Motor neuron (in vitro differentiated cells): Measurements from ENCODE around the gene CCDC27. TPM values are rescaled to one million over a fixed set of nuclear protein-coding genes. Genes with fewer than 3 reads are reported as not detected.

Experiments
- ATAC-seq, 8 experiments: fragments of 200-7000 bp; cut with Tn5 transposase; replicated peaks in 6 of 8; 2 replicates each; pipeline ENCODE4 v1.8.0; 2021; ENCODE audit warnings: mild to moderate bottlenecking in 8 of 8, moderate library complexity in 8 of 8
- H3K27ac ChIP-seq, 2 donors: fragments of 250-450 bp; sonication (Bioruptor Pico); 2 replicates each; pipeline ENCODE4 v1.9.0; 2021; ENCODE audit warnings: antibody characterized with exemption in 2 of 2, mild to moderate bottlenecking in 2 of 2, moderate library complexity in 1 of 2
- H3K4me1 ChIP-seq, 2 donors: fragments of 250-450 bp; sonication (Bioruptor Pico); replicated peaks in 1 of 2; 2 replicates each; pipeline ENCODE4 v1.6.1; 2021; ENCODE audit warnings: antibody characterized with exemption in 2 of 2, mild to moderate bottlenecking in 2 of 2, moderate library complexity in 1 of 2
- H3K4me3 ChIP-seq, 5 donors: fragments of 250-450 bp; sonication (Bioruptor Pico); 2 replicates each; pipeline ENCODE4 v1.9.0; 2021; ENCODE audit warnings: antibody characterized with exemption in 5 of 5, mild to moderate bottlenecking in 5 of 5, moderate library complexity in 4 of 5
- WGBS, 10 experiments: fragments of 450-650 bp; shearing (Covaris generic); methylation state at CpG; one replicate each; pipeline ENCODE4 v1.0.0; 2022; 5-methylcytosine and 5-hydroxymethylcytosine counted together
- in situ Hi-C, 9 experiments: fragments of 400-800 bp; cut with MboI; loops; one replicate each; pipeline ENCODE4 v1.15.0; 2021; ENCODE audit warnings: low sequenced_read_pairs in 9 of 9, low pct_unique_long_range_greater_than_20kb in 2 of 9; ENCODE audit not compliant: unreplicated experiment in 9 of 9
- total RNA-seq, 8 experiments: library from RNA; unstranded; fragments of 300-600 nt; gene quantifications; 2 replicates each; pipeline versions ENCODE4 v1.2.3 to v1.2.4, GENCODE V29; 2022

Gene CCDC27
- total RNA-seq, 8 experiments from 2014 or later, result 0.11 to 1.2 (median 0.25) TPM; not detected in 1

GRCh38 chr1:3778590-3779264 lies 26.5 kb downstream of the CCDC27 start:
- no peak overlapping the region for H3K4me3 ChIP-seq
- in situ Hi-C loops, result no loop called here
- H3K27ac ChIP-seq, result no peak overlapping the region
- 33 to 100% (median 80%) methylated on average over 1 to 5 of the region's 14 CpGs; no CpG with 5 or more reads in 3 of the 10 experiments for WGBS, 10 experiments
- ATAC-seq, result no peak
- H3K4me1 ChIP-seq, result peaks cover 21 to 28% of the 10 kb centered on the region in 2 donors

DNA sequence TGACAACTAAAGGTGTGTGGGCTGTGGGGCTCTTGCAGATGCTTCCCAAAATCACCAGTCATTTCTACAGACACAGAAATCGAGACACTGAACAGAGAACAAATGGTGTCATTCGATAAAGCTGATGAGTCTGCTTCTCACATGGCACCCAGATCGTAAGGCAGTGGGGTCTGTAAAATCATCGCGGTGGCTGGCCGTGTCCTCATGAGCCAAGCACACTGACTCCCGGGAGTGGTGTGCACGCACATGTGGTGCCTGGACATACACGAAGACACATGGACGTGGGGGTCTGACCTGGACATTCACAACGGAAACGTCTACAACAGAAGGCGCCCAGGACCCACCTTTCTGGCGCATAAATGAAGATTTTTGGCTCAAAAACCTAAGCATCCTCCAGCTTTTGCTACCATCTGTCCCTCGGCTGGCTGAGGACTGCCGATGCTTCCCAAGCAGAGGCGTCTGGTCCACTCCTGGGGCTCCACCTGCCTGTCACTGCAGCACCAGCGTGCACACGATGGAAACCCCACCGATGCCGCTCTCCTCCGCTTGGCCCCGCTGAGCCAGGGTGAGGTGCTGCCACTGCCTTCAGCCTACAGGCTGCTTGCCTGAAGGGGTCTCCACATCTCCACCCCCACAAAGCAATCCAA lies 27.1 kb downstream of the CCDC27 start:
- H3K4me3 ChIP-seq, result no peak overlapping the region
- no peak for ATAC-seq
- no peak overlapping the region for H3K27ac ChIP-seq
- in situ Hi-C loops, result no loop called here
- WGBS, 10 experiments, result 67 to 100% (median 88%) methylated on average over 1 to 19 of the region's 23 CpGs; no CpG with 5 or more reads in 2 of the 10 experiments
- H3K4me1 ChIP-seq, result peaks cover 17 to 21% of the 10 kb centered on the region in 2 donors

GRCh38 chr1:3779912-3780416 lies 27.7 kb downstream of the CCDC27 start:
- no peak overlapping the region for H3K4me3 ChIP-seq
- 76 to 95% (median 88%) methylated on average over 1 to 18 of the region's 20 CpGs; no CpG with 5 or more reads in 1 of the 10 experiments for WGBS, 10 experiments
- in situ Hi-C loops, result no loop called here
- H3K27ac ChIP-seq, result no peak overlapping the region
- H3K4me1 ChIP-seq, result peaks cover 11 to 15% of the 10 kb centered on the region in 2 donors
- no peak for ATAC-seq

- no peak for ATAC-seq
- H3K4me3 ChIP-seq, result no peak overlapping the region
- 71 to 100% (median 87%) methylated on average over 1 to 17 of the region's 21 CpGs; no CpG with 5 or more reads in 3 of the 10 experiments for WGBS, 10 experiments
- H3K4me1 ChIP-seq, result peaks cover 2 to 6% of the 10 kb centered on the region in 2 donors
- no peak overlapping the region for H3K27ac ChIP-seq
- in situ Hi-C loops, result no loop called here
Observed at GRCh38 chr1:3780901-3781300, 28.7 kb downstream of the CCDC27 start.

DNA sequence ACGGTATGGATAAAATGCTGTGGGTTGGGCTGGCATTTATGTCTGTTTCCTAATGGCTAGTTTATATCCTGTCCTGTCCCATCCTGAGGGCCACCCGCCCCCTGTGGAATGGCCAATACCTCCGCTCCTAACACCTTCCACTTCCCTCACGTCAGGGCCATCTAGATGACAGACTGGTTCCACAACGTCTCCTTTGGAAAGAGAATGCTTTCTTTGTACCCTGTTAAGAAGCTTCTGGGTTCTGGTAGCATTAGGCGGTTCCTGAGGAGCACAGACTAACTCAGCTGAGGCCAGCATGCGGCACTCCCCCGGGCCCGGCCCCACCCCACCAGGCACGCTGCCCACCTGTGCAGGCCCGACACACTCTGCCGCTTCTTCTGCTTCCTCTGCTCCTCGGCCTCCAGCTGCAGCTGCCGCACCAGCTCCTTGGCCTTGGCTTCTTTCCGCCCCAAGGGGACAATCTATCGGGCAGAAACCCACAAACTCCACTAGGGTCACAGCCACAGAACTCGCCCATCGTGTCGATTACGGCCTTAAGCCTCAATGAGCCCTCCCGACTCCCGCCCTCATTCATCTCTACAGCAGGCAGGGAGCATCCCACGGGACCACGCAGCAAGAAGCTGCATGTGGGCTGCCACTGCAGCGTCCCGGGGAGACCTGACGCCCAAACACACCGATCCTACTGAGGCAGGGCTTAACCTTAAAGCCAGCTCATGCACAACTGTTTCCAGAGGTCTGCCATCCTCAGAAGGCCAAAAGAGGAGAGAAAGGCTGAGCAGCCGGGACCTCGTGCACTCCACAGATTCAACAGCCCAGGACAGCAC lies 31.6 kb downstream of the CCDC27 start:
- WGBS, 10 experiments, result 87 to 100% (median 95%) methylated on average over 1 to 29 of the region's 30 CpGs; no CpG with 5 or more reads in 2 of the 10 experiments
- Histone ChIP-seq H3K4me1 (peaks cover 0 to 2% of the 10 kb centered on the region in 2 donors), H3K27ac (no peak overlapping the region), H3K4me3 (no peak overlapping the region)
- no peak for ATAC-seq
- in situ Hi-C loops, result no loop called here

- 40 to 100% (median 85%) methylated on average over 1 to 11 of the region's 13 CpGs; no CpG with 5 or more reads in 4 of the 10 experiments for WGBS, 10 experiments
- no peak overlapping the region for H3K27ac ChIP-seq
- H3K4me1 ChIP-seq, result peaks cover 0 to 2% of the 10 kb centered on the region in 2 donors
- ATAC-seq, result no peak
- no peak overlapping the region for H3K4me3 ChIP-seq
- in situ Hi-C loops, result no loop called here
Observed at GRCh38 chr1:3785045-3785444, 32.8 kb downstream of the CCDC27 start.

DNA sequence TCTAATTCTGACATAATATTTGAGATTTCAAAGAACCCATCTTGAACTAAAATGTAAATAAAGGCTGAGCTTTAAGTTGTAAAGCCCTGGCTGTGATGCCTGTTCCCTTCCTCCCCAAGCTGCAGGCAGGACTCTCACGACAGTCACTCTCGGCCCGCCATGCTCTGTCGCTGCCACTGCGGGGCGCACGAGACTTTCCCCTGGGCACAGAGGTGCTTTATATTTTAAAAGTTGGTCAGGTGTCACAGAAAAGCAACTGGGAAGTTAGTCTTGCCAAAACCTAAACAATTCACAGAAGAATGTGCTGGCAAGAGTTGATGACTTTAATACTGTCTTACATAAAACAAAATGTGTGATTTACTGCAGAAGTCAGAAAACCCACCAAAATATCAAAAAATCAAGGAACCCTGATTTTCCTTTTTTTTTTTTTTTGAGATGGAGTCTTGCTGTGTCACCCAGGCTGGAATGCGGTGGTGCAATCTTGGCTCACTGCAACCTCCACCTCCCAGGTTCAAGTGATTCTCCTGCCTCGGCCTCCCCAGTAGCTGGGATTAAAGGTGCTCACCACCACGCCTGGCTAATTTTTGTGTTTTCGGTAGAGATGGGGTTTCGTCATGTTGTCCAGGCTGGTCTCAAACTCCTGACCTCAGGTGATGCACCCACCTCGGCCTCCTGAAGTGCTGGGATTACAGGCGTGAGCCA lies 33.4 kb downstream of the CCDC27 start:
- 60 to 94% (median 75%) methylated on average over 3 to 14 of the region's 14 CpGs; no CpG with 5 or more reads in 3 of the 10 experiments for WGBS, 10 experiments
- ATAC-seq, result no peak
- in situ Hi-C loops, result no loop called here
- Histone ChIP-seq H3K27ac (no peak overlapping the region), H3K4me3 (no peak overlapping the region), H3K4me1 (peaks cover 0 to 2% of the 10 kb centered on the region in 2 donors)

DNA sequence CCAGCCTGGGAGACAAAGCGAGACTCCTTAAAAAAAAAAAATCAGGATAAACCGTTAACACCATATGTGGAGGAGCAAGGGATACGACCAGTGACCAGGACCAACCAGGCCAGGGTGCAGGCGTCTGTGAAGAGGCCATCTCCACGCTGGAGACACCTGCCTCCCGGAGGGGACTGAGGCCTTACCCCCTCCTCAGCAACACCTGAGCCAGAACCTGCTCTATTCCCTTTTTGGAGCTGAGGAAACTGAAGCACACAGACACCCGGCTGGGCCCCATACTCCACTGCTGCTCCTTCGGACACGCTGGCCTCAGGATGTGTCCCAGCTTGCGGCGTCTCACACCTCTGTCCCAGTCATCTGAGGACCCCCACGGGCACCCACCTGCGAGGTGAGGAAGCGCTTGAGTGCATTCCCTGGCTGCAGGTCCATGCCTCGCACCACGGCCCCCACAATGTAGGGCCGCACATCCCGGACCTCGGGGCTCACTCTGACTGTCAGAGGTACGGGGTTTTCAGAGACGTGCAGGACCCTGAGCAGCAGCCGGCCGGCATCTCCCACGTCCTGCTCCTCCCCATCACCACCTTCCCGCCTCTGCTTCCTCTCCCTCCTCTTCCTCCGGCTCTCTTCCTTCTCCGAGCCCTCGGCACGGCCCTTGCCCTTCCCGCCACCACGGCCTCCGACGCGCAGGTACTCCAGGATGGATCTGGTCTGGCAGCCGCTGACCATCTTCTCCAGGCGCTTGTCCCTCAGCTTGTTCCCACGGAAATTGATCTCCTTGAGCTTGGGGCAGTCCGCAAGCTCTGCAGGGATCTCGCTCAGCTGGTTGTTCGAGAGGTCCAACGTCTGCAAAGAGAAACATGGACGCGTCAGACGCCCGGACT lies 34.5 kb downstream of the CCDC27 start:
- in situ Hi-C loops, result no loop called here
- H3K27ac ChIP-seq, result no peak overlapping the region
- no peak for ATAC-seq
- WGBS, 10 experiments, result 89 to 100% (median 96%) methylated on average over 1 to 26 of the region's 45 CpGs; no CpG with 5 or more reads in 2 of the 10 experiments
- peaks cover 0 to 2% of the 10 kb centered on the region in 2 donors for H3K4me1 ChIP-seq
- no peak overlapping the region for H3K4me3 ChIP-seq

GRCh38 chr1:3787349-3787715 lies 35.1 kb downstream of the CCDC27 start:
- H3K27ac ChIP-seq, result no peak overlapping the region
- in situ Hi-C loops, result no loop called here
- peaks cover 0 to 2% of the 10 kb centered on the region in 2 donors for H3K4me1 ChIP-seq
- 50 to 100% (median 89%) methylated on average over 1 to 9 of the region's 10 CpGs; no CpG with 5 or more reads in 3 of the 10 experiments for WGBS, 10 experiments
- H3K4me3 ChIP-seq, result no peak overlapping the region
- ATAC-seq, result no peak

- H3K27ac ChIP-seq, result no peak overlapping the region
- in situ Hi-C loops, result no loop called here
- H3K4me1 ChIP-seq, result peaks cover 0 to 3% of the 10 kb centered on the region in 2 donors
- no peak overlapping the region for H3K4me3 ChIP-seq
- 33 to 100% (median 94%) methylated on average over 1 to 19 of the region's 26 CpGs; no CpG with 5 or more reads in 2 of the 10 experiments for WGBS, 10 experiments
- ATAC-seq, result no peak
Observed at GRCh38 chr1:3787745-3788605, 35.7 kb downstream of the CCDC27 start.

DNA sequence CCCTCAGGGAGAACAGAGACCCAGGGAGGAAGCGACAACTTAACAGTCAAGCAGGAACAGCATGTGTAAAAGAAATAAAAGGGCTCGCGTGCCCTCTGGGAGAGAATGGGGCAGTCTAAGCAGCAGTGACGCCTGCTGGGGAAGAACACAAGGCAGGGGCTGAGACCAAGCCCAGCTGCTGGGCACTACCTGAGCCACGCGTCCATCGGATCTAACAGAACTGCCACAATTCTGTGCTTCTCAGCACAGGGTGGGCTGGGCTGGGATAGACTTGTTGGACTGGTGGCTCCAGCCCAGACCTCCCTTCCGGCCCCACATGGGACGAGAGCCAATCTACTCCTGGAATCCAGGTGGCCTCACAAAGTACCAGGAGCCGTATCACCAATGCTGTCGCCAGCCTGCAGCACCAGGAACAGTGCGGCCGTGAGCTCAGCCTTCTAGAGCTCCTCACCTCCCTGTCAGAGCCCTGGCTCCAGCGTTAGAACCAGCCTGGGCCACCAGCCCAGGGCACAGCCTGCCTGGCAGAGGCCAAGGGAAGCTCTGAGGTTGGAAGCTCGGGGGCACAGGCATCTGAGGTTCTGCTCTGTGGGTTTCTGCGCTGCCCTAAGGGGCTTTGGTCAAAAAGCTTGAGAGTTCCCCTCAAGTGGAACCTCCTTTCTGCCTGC lies 36.6 kb downstream of the CCDC27 start:
- no peak for ATAC-seq
- H3K4me3 ChIP-seq, result no peak overlapping the region
- WGBS, 10 experiments, result 89 to 100% (median 95%) methylated on average over 1 to 11 of the region's 16 CpGs; no CpG with 5 or more reads in 3 of the 10 experiments
- peaks cover 9 to 12% of the 10 kb centered on the region in 2 donors for H3K4me1 ChIP-seq
- in situ Hi-C loops, result no loop called here
- no peak overlapping the region for H3K27ac ChIP-seq
